ENCODE data around the gene CACNA1H.
"Not testable (repeated sequence)": the region's sequence is repeated elsewhere in the genome, so short reads cannot be mapped to it uniquely, and the experiment has no call there.

Gene CACNA1H

GRCh38 chr16:1265826-1266225 lies 112.9 kb downstream of the CACNA1H start:
- no peak for DNase-seq (ENCODE audit: low read depth)

GRCh38 chr16:1269418-1269817 lies 116.5 kb downstream of the CACNA1H start:
- not testable (repeated sequence) for DNase-seq (ENCODE audit: low read depth)

DNA sequence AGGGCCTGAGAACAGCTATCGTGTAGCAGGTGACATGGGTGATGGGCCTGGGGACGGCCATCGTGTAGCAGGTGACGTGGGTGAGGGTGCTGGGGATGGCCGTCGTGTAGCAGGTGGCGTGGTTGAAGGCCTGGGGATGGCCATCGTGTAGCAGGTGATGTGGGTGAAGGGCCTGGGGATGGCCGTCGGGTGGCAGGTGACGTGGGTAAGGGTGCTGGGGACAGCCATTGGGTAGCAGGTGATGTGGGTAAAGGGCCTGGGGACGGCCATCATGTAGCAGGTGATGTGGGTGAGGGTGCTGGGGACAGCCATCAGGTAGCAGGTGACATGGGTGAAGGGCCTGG lies 118.4 kb downstream of the CACNA1H start:
- DNase-seq (ENCODE audit: low read depth), result no peak
